ENCODE measurements around the gene SLC5A3.

Gene SLC5A3

DNA sequence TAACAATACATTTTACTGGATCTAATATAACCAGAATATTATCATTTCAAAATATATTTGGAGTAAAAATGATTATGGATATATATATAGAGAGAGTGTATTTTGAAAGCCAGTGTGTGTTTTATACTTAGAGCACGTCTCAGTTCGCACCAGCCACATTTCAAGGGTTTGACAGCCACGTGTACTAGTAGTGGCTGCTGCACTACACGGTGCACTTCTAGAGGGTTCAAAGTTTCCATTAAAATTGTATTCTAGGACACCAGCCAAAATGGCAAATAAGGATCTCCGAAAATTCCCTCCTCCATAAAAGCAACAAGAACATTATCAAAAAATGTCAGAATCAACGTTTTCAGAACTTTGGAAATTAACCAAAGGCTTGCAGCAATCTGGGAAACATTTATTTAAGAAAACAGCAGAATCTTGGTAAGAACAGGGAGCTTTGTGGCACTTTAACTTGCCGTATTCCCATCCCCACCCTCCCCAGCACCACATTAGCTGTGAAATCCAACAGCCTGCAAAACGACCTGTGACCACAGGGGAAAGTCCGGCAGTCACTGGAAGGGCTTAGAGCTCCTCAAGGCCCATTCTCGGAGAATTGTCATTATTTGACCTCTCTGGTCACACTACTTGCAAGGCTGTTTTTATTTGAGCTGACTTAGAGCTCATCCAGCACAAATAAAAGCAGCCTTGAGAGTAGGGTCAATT, 33.5 kb upstream of the SLC5A3 start:
- H3K36me3 ChIP-seq (ENCODE audit: control insufficient read depth, low read depth, low read length), result no peaks in the 10 kb centered on the region
- no peak overlapping the region for H3K4me3 ChIP-seq (ENCODE audit: low read length)
- H3K9me3 ChIP-seq (ENCODE audit: control insufficient read depth, low read depth, low read length), result no peaks in the 10 kb centered on the region
- no peak overlapping the region for H3K27ac ChIP-seq (ENCODE audit: low read length)
- no peaks in the 10 kb centered on the region for H3K27me3 ChIP-seq (ENCODE audit: control insufficient read depth, insufficient read depth, low read length)
- peaks cover 5% of the 10 kb centered on the region for H3K4me1 ChIP-seq (ENCODE audit: control insufficient read depth, low read depth, low read length)
- H3K9ac ChIP-seq (ENCODE audit: low read length), result no peak overlapping the region

DNA sequence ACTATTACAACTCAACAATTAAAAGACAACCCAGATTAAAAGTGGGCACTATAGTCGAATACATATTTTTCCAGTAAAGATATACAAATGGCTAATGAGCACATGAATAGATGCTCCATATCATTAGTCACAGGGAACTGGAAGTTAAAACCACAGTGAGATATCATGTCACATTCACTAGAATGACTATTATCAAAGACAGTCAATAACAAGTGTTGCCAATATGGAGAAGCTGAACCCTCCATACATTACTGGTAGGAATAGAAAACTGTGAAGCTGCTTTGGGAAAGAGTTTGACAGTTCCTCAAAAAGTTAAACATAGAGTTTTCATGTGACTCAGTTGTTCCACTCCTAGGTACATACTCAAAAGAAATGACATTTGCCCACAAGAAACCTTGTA, 30.6 kb upstream of the SLC5A3 start:
- no peaks in the 10 kb centered on the region for H3K4me1 ChIP-seq (ENCODE audit: control insufficient read depth, low read depth, low read length)
- no peak overlapping the region for H3K4me3 ChIP-seq (ENCODE audit: low read length)
- no peaks in the 10 kb centered on the region for H3K9me3 ChIP-seq (ENCODE audit: control insufficient read depth, low read depth, low read length)
- H3K36me3 ChIP-seq (ENCODE audit: control insufficient read depth, low read depth, low read length), result no peaks in the 10 kb centered on the region
- H3K27ac ChIP-seq (ENCODE audit: low read length), result no peak overlapping the region
- H3K9ac ChIP-seq (ENCODE audit: low read length), result no peak overlapping the region
- no peaks in the 10 kb centered on the region for H3K27me3 ChIP-seq (ENCODE audit: control insufficient read depth, insufficient read depth, low read length)

DNA sequence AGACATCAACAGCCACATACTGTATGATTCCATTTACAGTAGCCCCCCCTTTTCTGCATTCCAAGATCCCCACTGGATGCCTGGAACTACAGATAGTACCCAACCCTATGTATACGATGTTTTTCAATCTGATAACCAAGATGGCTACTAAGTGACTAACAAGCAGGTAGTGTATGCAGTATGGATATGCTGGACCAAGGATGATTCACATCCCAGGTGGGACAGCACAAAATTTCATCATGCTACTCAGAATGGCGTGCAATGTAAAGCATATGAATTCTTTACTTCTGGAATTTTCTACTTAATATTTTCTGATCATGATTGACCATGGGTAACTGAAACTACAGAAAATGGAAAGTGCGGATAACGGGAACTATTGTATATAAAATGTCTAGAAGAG, 30.0 kb upstream of the SLC5A3 start:
- H3K9me3 ChIP-seq (ENCODE audit: control insufficient read depth, low read depth, low read length), result no peaks in the 10 kb centered on the region
- H3K9ac ChIP-seq (ENCODE audit: low read length), result no peak overlapping the region
- H3K27ac ChIP-seq (ENCODE audit: low read length), result no peak overlapping the region
- no peaks in the 10 kb centered on the region for H3K36me3 ChIP-seq (ENCODE audit: control insufficient read depth, low read depth, low read length)
- H3K4me3 ChIP-seq (ENCODE audit: low read length), result no peak overlapping the region
- no peaks in the 10 kb centered on the region for H3K27me3 ChIP-seq (ENCODE audit: control insufficient read depth, insufficient read depth, low read length)
- H3K4me1 ChIP-seq (ENCODE audit: control insufficient read depth, low read depth, low read length), result no peaks in the 10 kb centered on the region

DNA sequence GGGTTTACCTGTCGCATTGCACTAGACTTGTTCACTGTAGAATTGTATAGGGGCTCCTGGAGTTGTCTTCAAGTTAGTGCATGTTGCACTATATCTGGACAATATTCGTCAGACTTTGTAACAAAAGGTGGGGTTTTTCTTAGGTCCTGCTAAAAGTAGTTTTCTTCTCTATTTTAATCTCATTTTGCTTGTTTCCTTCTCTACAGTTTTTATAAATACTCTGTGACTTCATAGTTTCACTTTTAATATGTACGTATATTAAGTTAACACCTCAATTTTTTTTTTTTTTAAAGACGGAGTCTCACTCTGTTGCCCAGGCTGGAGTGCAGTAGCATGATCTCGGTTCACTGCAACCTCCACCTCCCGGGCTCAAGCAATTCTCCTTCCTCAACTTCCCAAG, 26.5 kb upstream of the SLC5A3 start:
- Histone ChIP-seq H3K27me3 (ENCODE audit: control insufficient read depth, insufficient read depth, low read length) (no peaks in the 10 kb centered on the region), H3K9ac (ENCODE audit: low read length) (no peak overlapping the region), H3K4me3 (ENCODE audit: low read length) (no peak overlapping the region), H3K27ac (ENCODE audit: low read length) (no peak overlapping the region), H3K4me1 (ENCODE audit: control insufficient read depth, low read depth, low read length) (no peaks in the 10 kb centered on the region), H3K9me3 (ENCODE audit: control insufficient read depth, low read depth, low read length) (no peaks in the 10 kb centered on the region), H3K36me3 (ENCODE audit: control insufficient read depth, low read depth, low read length) (no peaks in the 10 kb centered on the region)

DNA sequence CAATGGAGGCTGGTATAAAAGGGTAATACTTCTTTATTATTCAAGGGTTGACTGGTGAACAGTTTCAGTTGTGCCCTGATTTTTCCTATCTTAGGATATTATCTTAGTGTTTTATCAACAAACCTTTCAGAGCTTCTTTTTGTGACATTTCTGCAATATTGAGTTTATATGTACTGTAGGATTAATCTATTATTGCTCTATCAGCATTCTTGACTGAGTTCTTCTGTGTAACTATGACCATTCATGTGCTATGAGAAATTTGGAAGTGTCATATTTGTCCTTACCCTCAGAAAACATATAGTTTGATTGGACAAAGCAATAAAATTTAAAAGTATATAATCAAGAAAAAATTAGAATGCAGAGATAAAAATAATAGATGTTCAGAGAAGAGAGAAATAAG, 25.5 kb upstream of the SLC5A3 start:
- H3K36me3 ChIP-seq (ENCODE audit: control insufficient read depth, low read depth, low read length), result no peaks in the 10 kb centered on the region
- no peak overlapping the region for H3K27ac ChIP-seq (ENCODE audit: low read length)
- no peaks in the 10 kb centered on the region for H3K4me1 ChIP-seq (ENCODE audit: control insufficient read depth, low read depth, low read length)
- H3K4me3 ChIP-seq (ENCODE audit: low read length), result no peak overlapping the region
- no peaks in the 10 kb centered on the region for H3K9me3 ChIP-seq (ENCODE audit: control insufficient read depth, low read depth, low read length)
- H3K9ac ChIP-seq (ENCODE audit: low read length), result no peak overlapping the region
- no peaks in the 10 kb centered on the region for H3K27me3 ChIP-seq (ENCODE audit: control insufficient read depth, insufficient read depth, low read length)

DNA sequence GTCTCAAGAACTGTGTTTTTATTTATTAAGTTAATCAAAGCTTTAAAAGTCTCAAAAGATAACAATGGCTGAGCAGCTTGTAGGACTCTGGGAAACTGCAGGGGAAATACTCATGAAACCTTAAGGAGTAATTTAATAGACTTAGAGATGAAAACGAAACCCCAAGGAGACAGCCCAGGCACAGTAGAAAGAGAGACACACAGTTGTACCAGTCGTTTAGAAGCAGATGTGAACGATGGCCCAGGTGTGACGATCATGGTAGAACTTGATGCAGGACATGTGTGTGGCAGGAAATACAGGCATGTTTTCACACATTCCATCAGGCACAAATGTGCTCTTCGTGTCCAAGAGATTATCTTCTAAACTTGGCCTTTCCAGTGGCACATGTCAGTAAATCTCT, 21.2 kb upstream of the SLC5A3 start:
- H3K4me3 ChIP-seq (ENCODE audit: low read length), result no peak overlapping the region
- H3K9me3 ChIP-seq (ENCODE audit: control insufficient read depth, low read depth, low read length), result no peaks in the 10 kb centered on the region

DNA sequence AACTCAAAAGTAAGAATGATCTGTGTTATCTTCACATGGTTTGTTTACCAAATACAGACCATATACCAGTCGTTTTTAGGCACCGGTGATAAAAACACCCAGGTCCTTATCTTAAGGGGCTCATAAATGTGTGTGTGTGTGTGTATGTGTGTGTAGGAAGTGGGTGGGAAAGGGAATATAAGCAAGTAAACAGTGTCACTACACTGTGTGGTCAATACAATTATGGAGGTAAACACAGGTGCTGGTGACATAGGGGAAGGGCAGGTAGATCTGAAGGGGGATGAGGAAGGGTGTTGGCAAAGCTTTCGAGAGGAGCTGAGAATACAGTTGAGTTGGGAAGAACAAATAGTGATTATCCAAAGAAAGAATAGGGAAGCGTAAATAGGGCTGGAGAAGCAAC, 19.1 kb upstream of the SLC5A3 start:
- no peak overlapping the region for H3K27ac ChIP-seq (ENCODE audit: low read length)
- H3K36me3 ChIP-seq (ENCODE audit: control insufficient read depth, low read depth, low read length), result no peaks in the 10 kb centered on the region
- H3K9ac ChIP-seq (ENCODE audit: low read length), result no peak overlapping the region
- H3K4me1 ChIP-seq (ENCODE audit: control insufficient read depth, low read depth, low read length), result no peaks in the 10 kb centered on the region
- H3K27me3 ChIP-seq (ENCODE audit: control insufficient read depth, insufficient read depth, low read length), result no peaks in the 10 kb centered on the region
- H3K4me3 ChIP-seq (ENCODE audit: low read length), result no peak overlapping the region
- no peaks in the 10 kb centered on the region for H3K9me3 ChIP-seq (ENCODE audit: control insufficient read depth, low read depth, low read length)

More for the DNA sequence above, 21.2 kb upstream of the SLC5A3 start:
- H3K36me3 ChIP-seq (ENCODE audit: control insufficient read depth, low read depth, low read length), result no peaks in the 10 kb centered on the region
- H3K4me1 ChIP-seq (ENCODE audit: control insufficient read depth, low read depth, low read length), result no peaks in the 10 kb centered on the region
- no peak overlapping the region for H3K9ac ChIP-seq (ENCODE audit: low read length)
- H3K27ac ChIP-seq (ENCODE audit: low read length), result no peak overlapping the region
- no peaks in the 10 kb centered on the region for H3K27me3 ChIP-seq (ENCODE audit: control insufficient read depth, insufficient read depth, low read length)

DNA sequence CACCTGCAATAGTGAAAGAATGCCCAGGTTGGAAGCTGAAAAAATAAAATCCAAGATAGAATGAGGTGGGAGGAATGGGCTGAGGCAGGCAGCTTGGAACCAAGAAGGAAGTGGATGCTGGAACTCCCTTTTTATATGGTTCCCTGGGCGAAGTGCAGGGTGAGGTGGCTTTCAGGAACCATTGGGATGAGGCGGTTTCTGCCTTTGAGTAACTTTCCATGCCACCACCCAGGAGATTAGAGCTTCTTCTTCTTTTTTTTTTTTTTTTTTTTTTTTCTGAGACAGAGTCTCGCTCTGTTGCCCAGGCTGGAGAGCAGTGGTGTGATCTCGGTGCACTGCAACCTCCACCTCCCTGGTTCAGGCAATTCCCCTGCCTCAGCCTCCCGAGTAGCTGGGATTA, 17.8 kb upstream of the SLC5A3 start:
- H3K4me3 ChIP-seq (ENCODE audit: low read length), result no peak overlapping the region
- H3K4me1 ChIP-seq (ENCODE audit: control insufficient read depth, low read depth, low read length), result no peaks in the 10 kb centered on the region
- H3K27me3 ChIP-seq (ENCODE audit: control insufficient read depth, insufficient read depth, low read length), result no peaks in the 10 kb centered on the region
- no peak overlapping the region for H3K9ac ChIP-seq (ENCODE audit: low read length)
- no peaks in the 10 kb centered on the region for H3K9me3 ChIP-seq (ENCODE audit: control insufficient read depth, low read depth, low read length)
- no peak overlapping the region for H3K27ac ChIP-seq (ENCODE audit: low read length)
- no peaks in the 10 kb centered on the region for H3K36me3 ChIP-seq (ENCODE audit: control insufficient read depth, low read depth, low read length)

DNA sequence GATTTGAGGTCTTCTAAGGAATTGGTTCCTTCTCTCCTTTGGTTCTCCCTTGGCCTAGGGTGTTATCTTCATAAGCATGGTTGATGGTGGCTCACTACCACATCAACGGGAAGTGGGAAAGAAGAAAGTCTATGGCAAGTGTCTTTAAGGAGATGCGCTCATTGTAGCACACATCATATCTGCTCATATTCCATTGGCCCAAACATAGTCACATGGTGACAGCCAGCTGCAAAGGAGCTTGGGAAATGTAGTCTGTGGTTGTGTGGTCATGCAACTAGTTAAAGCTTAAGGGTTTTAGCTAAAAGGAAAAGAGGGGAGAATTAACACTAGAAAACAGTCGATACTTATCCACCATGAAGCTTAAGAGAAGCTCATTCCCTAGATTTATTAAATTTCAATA, 11.4 kb upstream of the SLC5A3 start:
- H3K4me1 ChIP-seq (ENCODE audit: control insufficient read depth, low read depth, low read length), result no peaks in the 10 kb centered on the region
- no peak overlapping the region for H3K4me3 ChIP-seq (ENCODE audit: low read length)
- H3K27me3 ChIP-seq (ENCODE audit: control insufficient read depth, insufficient read depth, low read length), result peaks cover 4% of the 10 kb centered on the region
- no peaks in the 10 kb centered on the region for H3K36me3 ChIP-seq (ENCODE audit: control insufficient read depth, low read depth, low read length)
- no peak overlapping the region for H3K9ac ChIP-seq (ENCODE audit: low read length)
- no peaks in the 10 kb centered on the region for H3K9me3 ChIP-seq (ENCODE audit: control insufficient read depth, low read depth, low read length)
- H3K27ac ChIP-seq (ENCODE audit: low read length), result no peak overlapping the region

DNA sequence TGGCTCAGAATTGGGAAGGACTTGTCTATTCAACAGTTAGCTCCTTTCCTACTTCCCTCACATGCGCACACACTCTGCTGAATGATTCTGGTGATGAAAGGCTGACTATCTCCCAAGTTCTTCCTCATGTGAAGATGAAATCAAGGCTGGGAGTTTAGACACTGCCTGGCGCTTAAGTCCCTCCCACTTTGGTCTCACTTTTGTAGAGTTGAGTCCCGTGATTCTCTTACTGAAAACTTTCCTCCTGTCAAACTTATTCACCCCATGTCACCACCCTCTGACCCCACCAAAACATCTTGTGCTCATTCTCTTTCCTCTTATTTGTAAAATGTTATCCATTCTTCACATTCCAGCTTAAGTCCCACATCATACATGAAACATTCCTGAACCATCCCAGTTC, 8.4 kb upstream of the SLC5A3 start:
- Histone ChIP-seq H3K27ac (ENCODE audit: low read length) (no peak overlapping the region), H3K27me3 (ENCODE audit: control insufficient read depth, insufficient read depth, low read length) (peaks cover 4% of the 10 kb centered on the region), H3K4me3 (ENCODE audit: low read length) (no peak overlapping the region), H3K4me1 (ENCODE audit: control insufficient read depth, low read depth, low read length) (no peaks in the 10 kb centered on the region), H3K36me3 (ENCODE audit: control insufficient read depth, low read depth, low read length) (no peaks in the 10 kb centered on the region), H3K9me3 (ENCODE audit: control insufficient read depth, low read depth, low read length) (no peaks in the 10 kb centered on the region), H3K9ac (ENCODE audit: low read length) (no peak overlapping the region)

DNA sequence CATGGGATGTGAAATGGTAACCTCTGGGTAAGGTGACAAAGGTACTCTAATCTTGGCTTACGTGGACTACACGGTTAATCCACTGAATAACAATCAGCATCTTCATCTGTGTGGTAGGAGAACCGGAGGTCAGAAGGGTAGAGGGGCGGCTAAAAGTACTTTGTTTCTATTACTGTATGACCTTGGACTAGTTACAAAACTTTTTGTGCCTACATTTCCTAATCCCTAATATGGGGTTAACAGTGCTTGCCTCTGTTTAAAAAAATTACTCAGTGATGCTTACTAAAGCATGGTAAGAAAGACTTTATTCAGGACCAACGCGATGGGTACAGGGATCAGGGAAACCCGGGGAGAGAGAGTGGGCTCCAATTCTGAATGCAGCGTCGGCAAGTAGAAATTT, 1.7 kb upstream of the SLC5A3 start:
- Histone ChIP-seq H3K4me1 (ENCODE audit: control insufficient read depth, low read depth, low read length) (peaks cover 20% of the 10 kb centered on the region), H3K9ac (ENCODE audit: low read length) (no peak overlapping the region), H3K4me3 (ENCODE audit: low read length) (no peak overlapping the region), H3K27me3 (ENCODE audit: control insufficient read depth, insufficient read depth, low read length) (peaks cover 12% of the 10 kb centered on the region), H3K27ac (ENCODE audit: low read length) (no peak overlapping the region), H3K36me3 (ENCODE audit: control insufficient read depth, low read depth, low read length) (no peaks in the 10 kb centered on the region), H3K9me3 (ENCODE audit: control insufficient read depth, low read depth, low read length) (no peaks in the 10 kb centered on the region)

DNA sequence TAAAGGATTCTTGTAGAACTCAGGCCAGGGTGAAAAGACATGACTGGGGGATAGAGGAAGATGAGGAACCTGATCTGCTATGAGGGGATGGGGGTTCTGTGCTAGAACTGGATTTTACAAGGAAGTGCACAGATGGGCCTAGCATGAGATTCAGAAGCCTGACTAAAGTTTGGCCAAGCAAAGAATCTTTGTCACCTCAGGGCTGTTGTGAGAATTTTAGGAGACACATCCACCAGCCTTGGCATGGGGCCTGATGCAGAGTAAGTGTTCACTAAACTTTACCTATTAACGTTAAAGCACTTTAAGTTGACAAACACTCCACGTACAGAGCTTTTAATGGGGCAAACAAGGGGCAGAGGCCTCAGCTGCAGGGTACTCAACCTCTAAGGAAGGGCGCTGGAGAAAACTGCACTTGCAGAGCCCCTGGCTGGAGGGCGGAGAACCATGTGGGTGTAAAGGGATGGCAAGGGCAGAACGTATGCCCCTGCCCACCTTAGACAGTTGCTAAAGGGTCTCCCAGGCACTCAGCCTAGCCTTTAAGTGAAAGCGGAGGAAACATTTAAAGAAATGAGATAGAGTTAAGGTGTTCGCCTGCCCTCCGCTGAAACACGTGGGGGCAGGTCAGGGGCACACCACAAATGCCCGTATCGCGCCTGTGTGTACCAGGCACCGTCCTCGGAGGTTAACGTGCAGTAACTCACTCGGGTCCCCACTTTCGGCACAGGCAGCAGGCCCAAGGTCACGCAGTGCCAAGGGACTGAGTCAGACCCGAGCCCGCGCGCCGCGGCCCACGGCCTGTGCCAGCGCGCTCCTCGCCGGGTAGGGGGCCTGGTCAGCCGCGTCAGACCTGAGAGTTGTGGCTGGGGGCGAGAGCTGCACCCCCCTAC, 990 bp upstream of the SLC5A3 start:
- peaks cover 24% of the 10 kb centered on the region for H3K4me1 ChIP-seq (ENCODE audit: control insufficient read depth, low read depth, low read length)
- H3K4me3 ChIP-seq (ENCODE audit: low read length), result peak overlapping the region; percentile 64
- no peaks in the 10 kb centered on the region for H3K36me3 ChIP-seq (ENCODE audit: control insufficient read depth, low read depth, low read length)
- H3K27ac ChIP-seq (ENCODE audit: low read length), result no peak overlapping the region
- H3K27me3 ChIP-seq (ENCODE audit: control insufficient read depth, insufficient read depth, low read length), result peaks cover 12% of the 10 kb centered on the region
- H3K9me3 ChIP-seq (ENCODE audit: control insufficient read depth, low read depth, low read length), result no peaks in the 10 kb centered on the region
- peak overlapping the region; percentile 66 for H3K9ac ChIP-seq (ENCODE audit: low read length)

Data from iPS-18a (cell line).